Measurements from ENCODE around the gene TLCD3A. TPM values are rescaled to one million over a fixed set of nuclear protein-coding genes. Genes with fewer than 3 reads are reported as not detected.
"Not testable (repeated sequence)": the region's sequence is repeated elsewhere in the genome, so short reads cannot be mapped to it uniquely, and the experiment has no call there.

TLCD3A gene
- total and polyA plus RNA-seq, 2 donors (not counting 1 experiment from before 2014, with no cell fraction given): 7.6 to 54.7 TPM

DNA sequence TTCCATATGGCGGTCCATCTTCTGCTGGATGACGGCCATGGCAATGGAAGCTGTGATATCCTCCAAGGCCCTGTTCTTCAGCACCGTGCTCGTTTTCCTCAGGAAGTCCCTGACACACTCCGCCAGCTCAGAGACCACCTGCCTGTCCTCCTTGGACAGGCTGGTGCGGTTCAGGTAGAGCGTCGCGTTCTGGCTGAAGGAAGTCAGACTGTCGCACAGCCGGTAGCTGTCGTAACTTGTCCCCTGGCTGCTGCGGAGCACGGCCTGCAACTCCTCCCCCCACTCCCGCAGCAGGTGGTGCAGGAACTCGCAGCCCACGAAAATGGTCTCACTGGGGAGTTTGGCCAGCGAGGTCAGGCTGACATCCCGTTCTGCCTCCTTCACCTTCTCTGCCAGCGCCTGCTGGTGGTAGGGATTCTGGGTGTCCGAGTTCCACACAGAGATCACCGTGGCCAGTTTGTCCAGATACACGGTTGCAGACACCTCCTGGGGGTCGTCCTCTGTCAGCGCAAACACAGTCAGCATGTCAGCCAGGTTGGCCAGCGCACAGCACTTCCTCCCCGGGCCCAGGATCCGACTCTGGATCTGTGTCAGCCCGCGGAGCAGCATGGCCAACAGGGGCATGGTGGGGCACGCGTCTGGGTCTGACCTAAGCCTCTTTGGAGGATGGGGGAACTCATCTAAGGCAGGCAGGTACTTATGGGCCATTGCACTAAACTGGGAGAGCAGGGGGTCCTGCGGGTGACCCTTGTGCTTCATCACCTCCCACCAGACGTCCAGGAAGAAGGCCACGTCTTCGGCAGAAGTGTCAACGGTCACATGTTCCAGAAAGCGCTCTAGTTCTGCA, 14.6 kb downstream of the TLCD3A start:
- H2AFZ ChIP-seq (ENCODE audit: low read length): no peak overlapping the region
- peaks cover 34% of the 10 kb centered on the region for H3K36me3 ChIP-seq (ENCODE audit: control insufficient read depth, insufficient read depth, low read length)
- H3K9me3 ChIP-seq (ENCODE audit: control insufficient read depth, insufficient read depth, low read depth, low read length): no peaks in the 10 kb centered on the region
- TF ChIP-seq EZH2 (IDR thresholded peaks at IDR 0.05; ENCODE audit: low read length, missing control alignments): no peak
- TF ChIP-seq, protein P1, sequence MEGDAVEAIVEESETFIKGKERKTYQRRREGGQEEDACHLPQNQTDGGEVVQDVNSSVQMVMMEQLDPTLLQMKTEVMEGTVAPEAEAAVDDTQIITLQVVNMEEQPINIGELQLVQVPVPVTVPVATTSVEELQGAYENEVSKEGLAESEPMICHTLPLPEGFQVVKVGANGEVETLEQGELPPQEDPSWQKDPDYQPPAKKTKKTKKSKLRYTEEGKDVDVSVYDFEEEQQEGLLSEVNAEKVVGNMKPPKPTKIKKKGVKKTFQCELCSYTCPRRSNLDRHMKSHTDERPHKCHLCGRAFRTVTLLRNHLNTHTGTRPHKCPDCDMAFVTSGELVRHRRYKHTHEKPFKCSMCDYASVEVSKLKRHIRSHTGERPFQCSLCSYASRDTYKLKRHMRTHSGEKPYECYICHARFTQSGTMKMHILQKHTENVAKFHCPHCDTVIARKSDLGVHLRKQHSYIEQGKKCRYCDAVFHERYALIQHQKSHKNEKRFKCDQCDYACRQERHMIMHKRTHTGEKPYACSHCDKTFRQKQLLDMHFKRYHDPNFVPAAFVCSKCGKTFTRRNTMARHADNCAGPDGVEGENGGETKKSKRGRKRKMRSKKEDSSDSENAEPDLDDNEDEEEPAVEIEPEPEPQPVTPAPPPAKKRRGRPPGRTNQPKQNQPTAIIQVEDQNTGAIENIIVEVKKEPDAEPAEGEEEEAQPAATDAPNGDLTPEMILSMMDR (conservative IDR thresholded peaks at IDR 0.05 in 1 of 2, IDR thresholded peaks at IDR 0.05 in 1 of 2; ENCODE audit: low read depth in 1 of 2, low read length in 2 of 2): no peak
- peaks cover 32% of the 10 kb centered on the region for H3K79me2 ChIP-seq (ENCODE audit: control insufficient read depth, insufficient read depth, low read length)
- H3K9ac ChIP-seq (ENCODE audit: insufficient read depth, low read length): no peak overlapping the region
- peaks cover 4% of the 10 kb centered on the region for H3K4me1 ChIP-seq (ENCODE audit: control insufficient read depth, extremely low read depth, insufficient read depth, low read length)
- H3K4me2 ChIP-seq (ENCODE audit: extremely low read depth, insufficient read depth, low read length): no peak overlapping the region
- H4K20me1 ChIP-seq (ENCODE audit: control insufficient read depth, extremely low read depth, insufficient read depth, low read length): no peaks in the 10 kb centered on the region
- DNase-seq (ENCODE audit: low read depth in 2 of 2): no peak
- H3K27me3 ChIP-seq (ENCODE audit: control insufficient read depth, insufficient read depth, low read length): no peaks in the 10 kb centered on the region
- no peak overlapping the region for H3K4me3 ChIP-seq (replicated peaks in 1 of 4; ENCODE audit: control extremely low read depth in 1 of 4, insufficient read depth in 1 of 4, low read depth in 3 of 4, low read length in 4 of 4)
- no peak overlapping the region for H3K27ac ChIP-seq (ENCODE audit: insufficient read depth, low read length)

DNA sequence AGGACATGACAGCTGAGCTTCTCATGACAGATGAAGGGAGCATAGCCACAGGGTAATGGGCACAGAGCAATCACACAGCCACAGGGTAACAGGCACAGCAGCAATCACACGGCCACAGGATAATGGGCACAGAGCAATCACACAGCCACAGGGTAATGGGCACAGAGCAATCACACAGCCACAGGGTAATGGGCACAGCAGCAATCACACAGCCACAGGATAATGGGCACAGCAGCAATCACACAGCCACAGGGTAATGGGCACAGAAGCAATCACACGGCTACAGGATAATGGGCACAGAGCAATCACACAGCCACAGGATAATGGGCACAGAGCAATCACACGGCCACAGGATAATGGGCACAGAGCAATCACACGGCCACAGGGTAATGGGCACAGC, 16.2 kb downstream of the TLCD3A start:
- H3K4me1 ChIP-seq (ENCODE audit: control insufficient read depth, extremely low read depth, insufficient read depth, low read length); DNase-seq (ENCODE audit: low read depth in 2 of 2); H3K9me3 ChIP-seq (ENCODE audit: control insufficient read depth, insufficient read depth, low read depth, low read length); H4K20me1 ChIP-seq (ENCODE audit: control insufficient read depth, extremely low read depth, insufficient read depth, low read length); H3K4me2 ChIP-seq (ENCODE audit: extremely low read depth, insufficient read depth, low read length); H3K27ac ChIP-seq (ENCODE audit: insufficient read depth, low read length); H3K27me3 ChIP-seq (ENCODE audit: control insufficient read depth, insufficient read depth, low read length); H2AFZ ChIP-seq (ENCODE audit: low read length); H3K4me3 ChIP-seq (replicated peaks in 1 of 4; ENCODE audit: control extremely low read depth in 1 of 4, insufficient read depth in 1 of 4, low read depth in 3 of 4, low read length in 4 of 4); H3K9ac ChIP-seq (ENCODE audit: insufficient read depth, low read length): not testable (repeated sequence)
- Histone ChIP-seq H3K79me2 (ENCODE audit: control insufficient read depth, insufficient read depth, low read length) (peaks cover 32% of the 10 kb centered on the region), H3K36me3 (ENCODE audit: control insufficient read depth, insufficient read depth, low read length) (peaks cover 27% of the 10 kb centered on the region)

- not testable (repeated sequence) for H3K9ac ChIP-seq (ENCODE audit: insufficient read depth, low read length); DNase-seq (ENCODE audit: low read depth in 2 of 2); H3K4me3 ChIP-seq (replicated peaks in 1 of 4; ENCODE audit: control extremely low read depth in 1 of 4, insufficient read depth in 1 of 4, low read depth in 3 of 4, low read length in 4 of 4); H3K9me3 ChIP-seq (ENCODE audit: control insufficient read depth, insufficient read depth, low read depth, low read length); H2AFZ ChIP-seq (ENCODE audit: low read length); H4K20me1 ChIP-seq (ENCODE audit: control insufficient read depth, extremely low read depth, insufficient read depth, low read length); H3K27ac ChIP-seq (ENCODE audit: insufficient read depth, low read length); H3K4me1 ChIP-seq (ENCODE audit: control insufficient read depth, extremely low read depth, insufficient read depth, low read length); H3K27me3 ChIP-seq (ENCODE audit: control insufficient read depth, insufficient read depth, low read length); H3K4me2 ChIP-seq (ENCODE audit: extremely low read depth, insufficient read depth, low read length)
- Histone ChIP-seq H3K79me2 (ENCODE audit: control insufficient read depth, insufficient read depth, low read length) (peaks cover 32% of the 10 kb centered on the region), H3K36me3 (ENCODE audit: control insufficient read depth, insufficient read depth, low read length) (peaks cover 22% of the 10 kb centered on the region)
Observed at GRCh38 chr17:749359-749758, 17.0 kb downstream of the TLCD3A start.

DNA sequence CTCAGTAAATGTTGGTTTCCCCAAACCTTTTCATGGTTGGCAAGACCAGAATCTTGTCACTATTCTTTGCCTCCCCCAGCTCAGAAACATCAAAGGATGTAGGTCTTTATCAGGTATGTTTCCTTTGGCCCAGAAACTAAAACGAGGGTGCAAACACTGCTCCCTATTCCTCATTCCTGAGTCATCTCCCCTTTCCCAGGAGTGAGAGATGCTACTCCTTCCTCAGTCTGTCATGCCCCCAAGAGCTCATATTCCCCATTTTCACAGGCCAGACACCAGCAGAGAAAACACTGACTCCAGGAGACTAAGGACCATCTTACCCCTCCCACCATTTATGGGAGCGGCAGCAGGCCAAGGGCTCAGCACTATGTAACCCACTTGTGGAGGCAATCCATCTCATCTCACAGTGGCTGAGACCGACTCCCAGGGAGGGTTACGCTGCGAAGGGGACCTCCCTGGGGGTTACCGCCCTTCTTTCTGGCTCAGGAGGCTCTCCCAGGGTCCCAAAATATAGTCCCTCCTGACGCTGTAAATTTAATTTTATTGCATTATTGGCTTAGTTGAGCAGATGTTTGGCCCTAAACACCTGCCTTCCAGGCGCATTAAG, 18.1 kb downstream of the TLCD3A start:
- H2AFZ ChIP-seq (ENCODE audit: low read length): no peak overlapping the region
- peaks cover 32% of the 10 kb centered on the region for H3K79me2 ChIP-seq (ENCODE audit: control insufficient read depth, insufficient read depth, low read length)
- H3K9ac ChIP-seq (ENCODE audit: insufficient read depth, low read length): no peak overlapping the region
- no peaks in the 10 kb centered on the region for H3K27me3 ChIP-seq (ENCODE audit: control insufficient read depth, insufficient read depth, low read length)
- peaks cover 4% of the 10 kb centered on the region for H3K4me1 ChIP-seq (ENCODE audit: control insufficient read depth, extremely low read depth, insufficient read depth, low read length)
- no peak overlapping the region for H3K27ac ChIP-seq (ENCODE audit: insufficient read depth, low read length)
- DNase-seq (ENCODE audit: low read depth in 2 of 2): no peak
- H3K36me3 ChIP-seq (ENCODE audit: control insufficient read depth, insufficient read depth, low read length): peaks cover 14% of the 10 kb centered on the region
- TF ChIP-seq EZH2 (IDR thresholded peaks at IDR 0.05; ENCODE audit: low read length, missing control alignments): no peak
- TF ChIP-seq, protein P1 (conservative IDR thresholded peaks at IDR 0.05 in 1 of 2, IDR thresholded peaks at IDR 0.05 in 1 of 2; ENCODE audit: low read depth in 1 of 2, low read length in 2 of 2): no peak
- no peaks in the 10 kb centered on the region for H3K9me3 ChIP-seq (ENCODE audit: control insufficient read depth, insufficient read depth, low read depth, low read length)
- peak overlapping the region; percentile 90 for H3K4me2 ChIP-seq (ENCODE audit: extremely low read depth, insufficient read depth, low read length)
- peak overlapping the region in 3 of 4 experiments; percentile 78 to 86 (median 81) for H3K4me3 ChIP-seq (replicated peaks in 1 of 4; ENCODE audit: control extremely low read depth in 1 of 4, insufficient read depth in 1 of 4, low read depth in 3 of 4, low read length in 4 of 4)
- no peaks in the 10 kb centered on the region for H4K20me1 ChIP-seq (ENCODE audit: control insufficient read depth, extremely low read depth, insufficient read depth, low read length)

All from fibroblast of lung (primary cell).